ENCODE results near the gene SRPRA.

SRPRA gene

GRCh38 chr11:126229858-126230540 lies 38.7 kb downstream of the SRPRA start:
- DNase-seq: no peak

GRCh38 chr11:126226334-126227084 lies 42.2 kb downstream of the SRPRA start:
- no peak for DNase-seq

- no peak for DNase-seq
These were observed 43.4 kb downstream of the SRPRA start for GRCh38 chr11:126225295-126225665.

GRCh38 chr11:126224647-126225294 lies 43.9 kb downstream of the SRPRA start:
- no peak for DNase-seq

GRCh38 chr11:126219547-126219946 lies 49.1 kb downstream of the SRPRA start:
- DNase-seq: no peak

- DNase-seq: no peak
These were observed 51.2 kb downstream of the SRPRA start for GRCh38 chr11:126217491-126217890.

- DNase-seq: no peak
These were observed 52.0 kb downstream of the SRPRA start for GRCh38 chr11:126216526-126217305.

- DNase-seq: no peak
These were observed 53.9 kb downstream of the SRPRA start for GRCh38 chr11:126214841-126215240.

GRCh38 chr11:126214441-126214840 lies 54.3 kb downstream of the SRPRA start:
- DNase-seq: no peak
